DND-41 (cell line): ENCODE data around the gene OR2G2.

Experiments used
- CTCF ChIP-seq: IDR thresholded peaks from 2 replicates; pipeline ENCODE4 v1.5.1; 2012; ENCODE audit warnings: borderline replicate concordance, low read length, moderate library complexity, mild to moderate bottlenecking; ENCODE audit not compliant: poor library complexity, severe bottlenecking; ENCODE audit errors: extremely low read depth
- EZH2 ChIP-seq: IDR thresholded peaks from 3 replicates; pipeline ENCODE4 v1.6.1; 2012; ENCODE audit warnings: borderline replicate concordance, low read depth, mild to moderate bottlenecking, moderate library complexity, low read length, inconsistent platforms; ENCODE audit not compliant: severe bottlenecking

GRCh38 chr1:247638781-247639180, 50.6 kb downstream of the OR2G2 start:
- TF ChIP-seq CTCF (no peak), EZH2 (no peak)
